Stimulated activated CD8-positive, alpha-beta memory T cell treated with anti-CD3 and anti-CD28 coated beads, Interleukin-7, amount 100 ng/mL, for 1 hour (primary cell): ENCODE data around the gene TBC1D16.
"Not testable (repeated sequence)": the region's sequence is repeated elsewhere in the genome, so short reads cannot be mapped to it uniquely, and the experiment has no call there.

ENCODE experiments used
- DNase-seq, 2 donors: peaks; one replicate each; pipeline ENCODE4 v3.0.0-alpha.2; 2020; ENCODE audit warnings: low read depth in 2 of 2

Gene TBC1D16

GRCh38 chr17:79976451-79976850 lies 59.2 kb downstream of the TBC1D16 start:
- DNase-seq: no peak

GRCh38 chr17:79975498-79976134 lies 60.1 kb downstream of the TBC1D16 start:
- DNase-seq: no peak

GRCh38 chr17:79974566-79975497 lies 60.8 kb downstream of the TBC1D16 start:
- DNase-seq: no peak

- DNase-seq: no peak
Observed at GRCh38 chr17:79971651-79972050, 64.0 kb downstream of the TBC1D16 start.

- no peak for DNase-seq
Observed at GRCh38 chr17:79970576-79971068, 65.0 kb downstream of the TBC1D16 start.

GRCh38 chr17:79969906-79970305 lies 65.8 kb downstream of the TBC1D16 start:
- no peak for DNase-seq

- no peak for DNase-seq
Observed at GRCh38 chr17:79968116-79968515, 67.6 kb downstream of the TBC1D16 start.

GRCh38 chr17:79966681-79967080 lies 69.0 kb downstream of the TBC1D16 start:
- no peak for DNase-seq

GRCh38 chr17:79965806-79966205 lies 69.9 kb downstream of the TBC1D16 start:
- no peak for DNase-seq

GRCh38 chr17:79962467-79962866 lies 73.2 kb downstream of the TBC1D16 start:
- not testable (repeated sequence) for DNase-seq

GRCh38 chr17:79961567-79961966 lies 74.1 kb downstream of the TBC1D16 start:
- not testable (repeated sequence) for DNase-seq

GRCh38 chr17:79960788-79961522 lies 74.7 kb downstream of the TBC1D16 start:
- DNase-seq: no peak

GRCh38 chr17:79959042-79959441 lies 76.6 kb downstream of the TBC1D16 start:
- no peak for DNase-seq

GRCh38 chr17:79956853-79957252 lies 78.8 kb downstream of the TBC1D16 start:
- DNase-seq: no peak

- DNase-seq: not testable (repeated sequence)
Observed at GRCh38 chr17:79956441-79956735, 79.3 kb downstream of the TBC1D16 start.

GRCh38 chr17:79955691-79956440 lies 79.8 kb downstream of the TBC1D16 start:
- DNase-seq: no peak

- no peak for DNase-seq
Observed at GRCh38 chr17:79955167-79955549, 80.5 kb downstream of the TBC1D16 start.

GRCh38 chr17:79954281-79955166 lies 81.1 kb downstream of the TBC1D16 start:
- no peak for DNase-seq

- DNase-seq: no peak
Observed at GRCh38 chr17:79953335-79953734, 82.3 kb downstream of the TBC1D16 start.

GRCh38 chr17:79952901-79953300 lies 82.8 kb downstream of the TBC1D16 start:
- DNase-seq: no peak
